ENCODE results near the gene TOP1.

- TF ChIP-seq, protein P1, sequence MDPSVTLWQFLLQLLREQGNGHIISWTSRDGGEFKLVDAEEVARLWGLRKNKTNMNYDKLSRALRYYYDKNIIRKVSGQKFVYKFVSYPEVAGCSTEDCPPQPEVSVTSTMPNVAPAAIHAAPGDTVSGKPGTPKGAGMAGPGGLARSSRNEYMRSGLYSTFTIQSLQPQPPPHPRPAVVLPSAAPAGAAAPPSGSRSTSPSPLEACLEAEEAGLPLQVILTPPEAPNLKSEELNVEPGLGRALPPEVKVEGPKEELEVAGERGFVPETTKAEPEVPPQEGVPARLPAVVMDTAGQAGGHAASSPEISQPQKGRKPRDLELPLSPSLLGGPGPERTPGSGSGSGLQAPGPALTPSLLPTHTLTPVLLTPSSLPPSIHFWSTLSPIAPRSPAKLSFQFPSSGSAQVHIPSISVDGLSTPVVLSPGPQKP (IDR thresholded peaks at IDR 0.05; ENCODE audit: borderline replicate concordance, low read depth, low read length), result peak; percentile 51; the same call in 1 of the 2 replicates
- TF ChIP-seq MXI1 (IDR thresholded peaks at IDR 0.05; ENCODE audit: borderline replicate concordance, low read depth, low read length) (no peak), POLR2A (IDR thresholded peaks at IDR 0.05; ENCODE audit: low read depth, low read length) (no peak), CEBPB (IDR thresholded peaks at IDR 0.05; ENCODE audit: low read depth, low read length) (peak; percentile 39), RAD21 (IDR thresholded peaks at IDR 0.05; ENCODE audit: low read length) (no peak), SMC3 (IDR thresholded peaks at IDR 0.05; ENCODE audit: low read depth, low read length) (no peak), MAZ (IDR thresholded peaks at IDR 0.05; ENCODE audit: borderline replicate concordance, low read depth, low read length) (peak; percentile 73), MAFK (IDR thresholded peaks at IDR 0.05; ENCODE audit: low read depth, low read length) (peak; percentile 23; the same call in 1 of the 2 replicates), USF2 (IDR thresholded peaks at IDR 0.05; ENCODE audit: low read depth, low read length) (no peak), FOS (IDR thresholded peaks at IDR 0.05; ENCODE audit: low read depth, low read length) (no peak; the same call in 1 of the 2 replicates), RFX5 (IDR thresholded peaks at IDR 0.05; ENCODE audit: low read depth, low read length) (no peak), RCOR1 (IDR thresholded peaks at IDR 0.05; ENCODE audit: insufficient replicate concordance, low read length) (no peak)
- TF ChIP-seq, protein P2, sequence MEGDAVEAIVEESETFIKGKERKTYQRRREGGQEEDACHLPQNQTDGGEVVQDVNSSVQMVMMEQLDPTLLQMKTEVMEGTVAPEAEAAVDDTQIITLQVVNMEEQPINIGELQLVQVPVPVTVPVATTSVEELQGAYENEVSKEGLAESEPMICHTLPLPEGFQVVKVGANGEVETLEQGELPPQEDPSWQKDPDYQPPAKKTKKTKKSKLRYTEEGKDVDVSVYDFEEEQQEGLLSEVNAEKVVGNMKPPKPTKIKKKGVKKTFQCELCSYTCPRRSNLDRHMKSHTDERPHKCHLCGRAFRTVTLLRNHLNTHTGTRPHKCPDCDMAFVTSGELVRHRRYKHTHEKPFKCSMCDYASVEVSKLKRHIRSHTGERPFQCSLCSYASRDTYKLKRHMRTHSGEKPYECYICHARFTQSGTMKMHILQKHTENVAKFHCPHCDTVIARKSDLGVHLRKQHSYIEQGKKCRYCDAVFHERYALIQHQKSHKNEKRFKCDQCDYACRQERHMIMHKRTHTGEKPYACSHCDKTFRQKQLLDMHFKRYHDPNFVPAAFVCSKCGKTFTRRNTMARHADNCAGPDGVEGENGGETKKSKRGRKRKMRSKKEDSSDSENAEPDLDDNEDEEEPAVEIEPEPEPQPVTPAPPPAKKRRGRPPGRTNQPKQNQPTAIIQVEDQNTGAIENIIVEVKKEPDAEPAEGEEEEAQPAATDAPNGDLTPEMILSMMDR (conservative IDR thresholded peaks at IDR 0.05; ENCODE audit: low read depth, low read length), result no peak
Observed at GRCh38 chr20:41057999-41058673, 29.5 kb downstream of the TOP1 start.
